ENCODE results near the gene FOXO6.

The FOXO6 gene

GRCh38 chr1:41360786-41361494 is at the start of gene FOXO6:
TSS of gene FOXO6 (plus strand) at chr1:41361434.
- Histone ChIP-seq H3K36me3 (replicated peaks; ENCODE audit: low read depth, low read length) (no peaks in the 10 kb centered on the region), H3K9ac (ENCODE audit: low read length) (peak within 1 kb of the TSS; percentile 10; the same call in 1 of the 2 replicates), H3K4me1 (ENCODE audit: low read length) (peaks cover 19% of the 10 kb centered on the region), H3K79me2 (ENCODE audit: low read length) (no peaks in the 10 kb centered on the region), H3K27ac (ENCODE audit: low read length) (no peak within 1 kb of the TSS), H2AFZ (ENCODE audit: low read depth, low read length) (no peak within 1 kb of the TSS), H3K4me2 (ENCODE audit: low read length) (peak within 1 kb of the TSS; percentile 77), H3K9me3 (ENCODE audit: insufficient read depth, low read length) (no peaks in the 10 kb centered on the region), H3K4me3 (ENCODE audit: low read length) (peak within 1 kb of the TSS; percentile 74), H3K27me3 (ENCODE audit: low read depth, low read length) (no peaks in the 10 kb centered on the region), H4K20me1 (ENCODE audit: insufficient read depth, low read length) (no peaks in the 10 kb centered on the region)
- TF ChIP-seq EZH2phosphoT487 (IDR thresholded peaks at IDR 0.05; ENCODE audit: low read depth) (no peak), CTCF (IDR thresholded peaks at IDR 0.05; ENCODE audit: low read depth, low read length) (peak; percentile 25)

GRCh38 chr1:41312991-41313645 is 48.1 kb upstream of the FOXO6 start:
- peaks cover 4% of the 10 kb centered on the region for H3K9me3 ChIP-seq (ENCODE audit: insufficient read depth, low read length)
- H3K27ac ChIP-seq (ENCODE audit: low read length): no peak overlapping the region
- H3K4me2 ChIP-seq (ENCODE audit: low read length): no peak overlapping the region
- no peaks in the 10 kb centered on the region for H4K20me1 ChIP-seq (ENCODE audit: insufficient read depth, low read length)
- H3K79me2 ChIP-seq (ENCODE audit: low read length): no peaks in the 10 kb centered on the region
- H2AFZ ChIP-seq (ENCODE audit: low read depth, low read length): no peak overlapping the region
- no peaks in the 10 kb centered on the region for H3K36me3 ChIP-seq (replicated peaks; ENCODE audit: low read depth, low read length)
- TF ChIP-seq CTCF (IDR thresholded peaks at IDR 0.05; ENCODE audit: low read depth, low read length) (no peak), EZH2phosphoT487 (IDR thresholded peaks at IDR 0.05; ENCODE audit: low read depth) (no peak)
- H3K9ac ChIP-seq (ENCODE audit: low read length): no peak overlapping the region
- peaks cover 3% of the 10 kb centered on the region; the same call in 1 of the 2 replicates for H3K4me1 ChIP-seq (ENCODE audit: low read length)
- H3K4me3 ChIP-seq (ENCODE audit: low read length): no peak overlapping the region
- no peaks in the 10 kb centered on the region for H3K27me3 ChIP-seq (ENCODE audit: low read depth, low read length)

GRCh38 chr1:41313661-41314131 is 47.5 kb upstream of the FOXO6 start:
- Histone ChIP-seq H3K4me3 (ENCODE audit: low read length) (no peak overlapping the region), H3K4me1 (ENCODE audit: low read length) (peaks cover 2% of the 10 kb centered on the region; the same call in 1 of the 2 replicates), H3K27ac (ENCODE audit: low read length) (no peak overlapping the region), H2AFZ (ENCODE audit: low read depth, low read length) (no peak overlapping the region), H4K20me1 (ENCODE audit: insufficient read depth, low read length) (no peaks in the 10 kb centered on the region), H3K9ac (ENCODE audit: low read length) (no peak overlapping the region), H3K79me2 (ENCODE audit: low read length) (no peaks in the 10 kb centered on the region), H3K4me2 (ENCODE audit: low read length) (no peak overlapping the region), H3K27me3 (ENCODE audit: low read depth, low read length) (no peaks in the 10 kb centered on the region), H3K9me3 (ENCODE audit: insufficient read depth, low read length) (no peaks in the 10 kb centered on the region; the same call in 1 of the 2 replicates), H3K36me3 (replicated peaks; ENCODE audit: low read depth, low read length) (no peaks in the 10 kb centered on the region)
- no peak for TF ChIP-seq EZH2phosphoT487 (IDR thresholded peaks at IDR 0.05; ENCODE audit: low read depth)
- peak; percentile 53 for TF ChIP-seq CTCF (IDR thresholded peaks at IDR 0.05; ENCODE audit: low read depth, low read length)

GRCh38 chr1:41314376-41315145 is 46.7 kb upstream of the FOXO6 start:
- no peak overlapping the region for H3K4me2 ChIP-seq (ENCODE audit: low read length)
- no peaks in the 10 kb centered on the region for H3K27me3 ChIP-seq (ENCODE audit: low read depth, low read length)
- no peak overlapping the region for H3K4me3 ChIP-seq (ENCODE audit: low read length)
- H4K20me1 ChIP-seq (ENCODE audit: insufficient read depth, low read length): no peaks in the 10 kb centered on the region
- TF ChIP-seq CTCF (IDR thresholded peaks at IDR 0.05; ENCODE audit: low read depth, low read length): no peak
- TF ChIP-seq EZH2phosphoT487 (IDR thresholded peaks at IDR 0.05; ENCODE audit: low read depth): no peak
- H3K36me3 ChIP-seq (replicated peaks; ENCODE audit: low read depth, low read length): no peaks in the 10 kb centered on the region
- H3K9ac ChIP-seq (ENCODE audit: low read length): no peak overlapping the region
- no peaks in the 10 kb centered on the region for H3K9me3 ChIP-seq (ENCODE audit: insufficient read depth, low read length)
- H3K79me2 ChIP-seq (ENCODE audit: low read length): no peaks in the 10 kb centered on the region
- H3K4me1 ChIP-seq (ENCODE audit: low read length): no peaks in the 10 kb centered on the region
- no peak overlapping the region for H3K27ac ChIP-seq (ENCODE audit: low read length)
- H2AFZ ChIP-seq (ENCODE audit: low read depth, low read length): no peak overlapping the region
